Keratinocyte (primary cell): ENCODE measurements around the gene VPREB1.

ENCODE experiments used
- CTCF ChIP-seq, 3 experiments: IDR thresholded peaks in 1 of 3; conservative IDR thresholded peaks in 1 of 3; optimal IDR thresholded peaks in 1 of 3; 2 replicates in 2 of 3; 3 replicates in 1 of 3; pipeline versions ENCODE3 to v1.5.1; 2011; ENCODE audit warnings: low read length in 3 of 3, mild to moderate bottlenecking in 3 of 3, moderate library complexity in 2 of 3, control low read depth in 1 of 3, inconsistent platforms in 1 of 3; ENCODE audit not compliant: insufficient read depth in 2 of 3; ENCODE audit errors: extremely low read depth in 1 of 3
- EZH2 ChIP-seq: IDR thresholded peaks from one replicate; pipeline ENCODE4 v1.6.1; 2012; ENCODE audit warnings: inconsistent platforms, mild to moderate bottlenecking, low read length, moderate library complexity

- no peak for TF ChIP-seq CTCF (optimal IDR thresholded peaks at IDR 0.05 in 1 of 3, IDR thresholded peaks at IDR 0.05 in 1 of 3, conservative IDR thresholded peaks at IDR 0.05 in 1 of 3; ENCODE audit: extremely low read depth in 1 of 3, insufficient read depth in 2 of 3, low read length in 3 of 3)
- no peak for TF ChIP-seq EZH2
Measured at GRCh38 chr22:22242488-22242887, 2.1 kb upstream of the VPREB1 start.
